T follicular helper cell (primary cell): ENCODE measurements around the gene CASP14.
"Not testable (repeated sequence)": the region's sequence is repeated elsewhere in the genome, so short reads cannot be mapped to it uniquely, and the experiment has no call there.

Source experiments
- DNase-seq: peaks from one replicate; pipeline ENCODE4 v3.0.0-alpha.2; 2020; ENCODE audit warnings: low read depth
- total RNA-seq, 2 experiments: gene quantifications; one replicate each; lab custom pipeline; 2026; lab: John Stamatoyannopoulos, UW

Gene CASP14, protein sequence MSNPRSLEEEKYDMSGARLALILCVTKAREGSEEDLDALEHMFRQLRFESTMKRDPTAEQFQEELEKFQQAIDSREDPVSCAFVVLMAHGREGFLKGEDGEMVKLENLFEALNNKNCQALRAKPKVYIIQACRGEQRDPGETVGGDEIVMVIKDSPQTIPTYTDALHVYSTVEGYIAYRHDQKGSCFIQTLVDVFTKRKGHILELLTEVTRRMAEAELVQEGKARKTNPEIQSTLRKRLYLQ
- 0 reads per million in 2 experiments for total RNA-seq

DNA sequence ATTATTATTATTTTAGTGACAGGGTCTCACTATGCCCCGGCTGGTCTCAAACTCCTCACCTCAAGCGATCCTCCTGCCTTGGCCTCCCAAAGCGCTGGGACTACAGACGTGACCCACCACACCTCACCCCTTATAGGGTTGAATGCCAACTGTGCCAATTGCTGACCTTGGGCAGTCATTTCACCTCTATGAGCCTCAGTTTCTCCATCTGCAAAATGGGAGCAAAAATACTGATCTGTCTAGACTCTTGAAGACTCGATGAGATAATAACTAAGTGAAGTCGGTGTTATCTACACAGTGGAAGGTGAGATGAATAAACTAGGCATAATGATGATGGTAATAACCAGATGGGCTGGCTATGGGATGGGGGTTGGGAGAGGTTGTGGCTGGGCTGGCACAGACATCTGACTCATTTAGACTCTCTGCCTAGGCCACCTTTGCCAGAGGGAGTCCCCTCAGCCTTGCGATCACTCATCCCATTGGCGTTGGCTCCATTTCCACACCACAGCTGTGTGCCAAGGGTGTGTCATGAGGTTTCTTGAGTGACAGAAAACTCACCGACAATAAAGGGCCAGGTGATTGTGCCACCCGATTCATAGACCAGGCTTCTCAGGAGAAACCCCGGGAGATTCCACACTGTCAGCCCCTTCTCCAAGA lies at the start of gene CASP14:
TSS of gene CASP14 (plus strand) at position 596 of the 657 bp plus-strand sequence. CDS start 2,772 bp downstream, outside the sequence.
- DNase-seq = no peak

DNA sequence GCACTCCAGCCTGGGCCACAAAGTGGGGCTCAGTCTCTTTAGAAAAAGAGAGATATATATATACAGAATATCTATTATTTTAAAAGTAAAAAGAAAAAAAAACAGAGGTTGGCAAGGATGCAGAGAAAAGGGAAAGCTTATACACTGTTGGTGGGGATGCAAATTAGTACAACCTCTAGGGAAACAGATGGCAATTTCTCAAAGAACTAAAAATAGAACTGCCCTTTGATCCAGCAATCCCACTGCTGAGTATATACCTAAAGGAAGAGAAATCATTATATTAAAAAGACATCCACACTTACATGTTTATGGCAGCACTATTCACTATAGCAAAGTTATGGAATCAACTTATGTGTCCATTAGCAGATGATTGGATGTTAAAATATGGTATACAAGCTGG lies 41.0 kb upstream of the CASP14 start:
- no peak for DNase-seq

DNA sequence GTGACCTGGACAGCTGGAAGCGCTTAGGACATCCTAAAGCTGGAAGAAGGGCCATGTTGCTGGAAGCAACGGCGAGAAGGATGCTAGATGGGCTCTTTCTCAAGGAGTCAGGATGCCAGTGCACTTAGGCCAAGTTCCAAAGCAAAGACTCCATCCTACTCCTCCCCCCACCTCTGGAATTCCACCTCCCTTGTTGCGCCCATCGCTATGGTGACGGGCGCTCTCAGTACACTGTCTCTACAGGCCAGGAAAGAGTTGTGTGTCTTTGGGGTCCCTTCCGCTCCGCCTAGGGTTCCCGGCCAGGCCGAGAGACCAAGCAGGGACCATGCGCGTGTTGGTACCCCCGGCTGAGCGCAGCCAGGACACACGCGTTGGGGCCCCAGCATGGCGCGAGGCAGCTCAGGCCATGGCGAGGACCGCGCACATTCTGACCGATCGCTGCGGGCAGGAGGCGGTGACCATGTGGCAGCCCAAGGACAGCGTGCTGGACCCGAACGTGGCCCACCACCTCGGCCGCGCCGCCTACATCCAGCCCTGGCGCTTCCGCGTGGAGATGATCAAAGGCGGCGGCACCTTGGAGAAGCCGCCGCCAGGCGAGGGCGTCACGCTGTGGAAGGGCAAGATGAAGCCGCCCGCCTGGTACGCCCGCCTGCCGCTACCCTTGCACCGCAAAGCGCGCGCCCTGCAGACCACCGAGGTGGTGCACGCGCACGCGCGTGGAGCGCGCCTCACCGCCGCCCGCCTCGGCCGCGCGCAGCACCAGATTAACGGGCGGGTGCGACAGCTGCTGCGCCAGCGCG lies 38.6 kb upstream of the CASP14 start:
- DNase-seq = no peak

DNA sequence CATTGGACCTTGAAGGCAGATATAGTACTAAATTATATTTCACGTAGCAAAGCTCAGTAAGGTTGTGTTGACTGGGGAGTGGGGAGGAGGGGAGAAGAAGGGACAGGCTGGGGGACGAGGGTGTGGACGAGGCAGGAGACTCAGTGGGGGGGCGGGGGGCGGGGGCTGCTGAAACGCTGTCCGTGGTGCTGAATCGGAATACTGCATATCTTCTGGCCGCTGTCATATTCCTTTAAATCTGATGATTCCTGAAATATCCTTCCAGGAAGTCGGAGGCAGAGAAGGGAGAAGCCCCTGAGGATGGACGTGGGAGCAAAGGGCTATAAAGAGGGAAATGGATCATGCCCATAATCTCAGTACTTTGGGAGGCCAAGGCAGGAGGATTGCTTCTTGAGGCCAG lies 34.7 kb upstream of the CASP14 start:
- no peak for DNase-seq

DNA sequence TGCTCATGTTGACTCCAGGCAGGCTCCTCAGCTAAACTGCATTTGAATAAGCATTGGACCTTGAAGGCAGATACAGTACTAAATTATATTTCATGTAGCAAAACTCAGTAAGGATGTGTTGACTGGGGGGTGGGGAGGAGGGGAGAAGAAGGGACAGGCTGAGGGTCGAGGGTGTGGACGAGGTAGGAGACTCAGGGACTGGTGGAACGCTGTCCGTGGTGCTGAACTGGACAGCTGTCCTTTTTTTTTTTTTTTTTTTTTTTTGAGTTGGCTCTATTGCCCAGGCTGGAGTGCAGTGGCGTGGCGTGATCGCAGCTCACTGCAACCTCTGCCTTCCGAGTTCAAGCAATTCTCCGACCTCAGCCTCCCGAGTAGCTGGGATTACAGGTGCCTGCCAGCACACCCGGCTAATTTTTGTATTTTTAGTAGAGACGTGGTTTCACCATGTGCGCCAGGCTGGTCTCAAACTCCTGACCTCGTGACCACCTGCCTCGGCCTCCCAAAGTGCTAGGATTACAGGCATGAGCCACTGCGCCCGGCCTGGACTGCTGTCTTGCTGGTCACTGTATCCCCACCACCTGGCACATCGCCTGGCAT lies 33.2 kb upstream of the CASP14 start:
- DNase-seq = no peak

DNA sequence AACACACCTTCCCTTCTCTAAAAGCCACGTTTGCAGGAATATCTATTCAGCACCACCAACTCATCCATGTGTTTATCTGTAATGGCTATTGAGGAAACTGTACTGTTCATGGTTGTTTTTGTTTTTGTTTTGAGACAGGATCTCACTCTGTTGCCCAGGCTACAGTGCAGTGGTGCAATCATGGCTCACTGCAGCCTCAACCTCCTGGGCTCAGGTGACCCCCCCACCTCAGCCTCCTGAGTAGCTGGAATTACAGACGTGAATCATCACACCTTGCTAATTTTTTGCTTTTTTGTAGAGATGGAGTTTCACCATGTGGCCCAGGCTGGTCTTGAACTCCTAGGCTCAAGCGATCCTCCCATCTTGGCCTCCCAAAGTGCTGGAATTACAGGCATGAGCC lies 30.4 kb upstream of the CASP14 start:
- DNase-seq = not testable (repeated sequence)

DNA sequence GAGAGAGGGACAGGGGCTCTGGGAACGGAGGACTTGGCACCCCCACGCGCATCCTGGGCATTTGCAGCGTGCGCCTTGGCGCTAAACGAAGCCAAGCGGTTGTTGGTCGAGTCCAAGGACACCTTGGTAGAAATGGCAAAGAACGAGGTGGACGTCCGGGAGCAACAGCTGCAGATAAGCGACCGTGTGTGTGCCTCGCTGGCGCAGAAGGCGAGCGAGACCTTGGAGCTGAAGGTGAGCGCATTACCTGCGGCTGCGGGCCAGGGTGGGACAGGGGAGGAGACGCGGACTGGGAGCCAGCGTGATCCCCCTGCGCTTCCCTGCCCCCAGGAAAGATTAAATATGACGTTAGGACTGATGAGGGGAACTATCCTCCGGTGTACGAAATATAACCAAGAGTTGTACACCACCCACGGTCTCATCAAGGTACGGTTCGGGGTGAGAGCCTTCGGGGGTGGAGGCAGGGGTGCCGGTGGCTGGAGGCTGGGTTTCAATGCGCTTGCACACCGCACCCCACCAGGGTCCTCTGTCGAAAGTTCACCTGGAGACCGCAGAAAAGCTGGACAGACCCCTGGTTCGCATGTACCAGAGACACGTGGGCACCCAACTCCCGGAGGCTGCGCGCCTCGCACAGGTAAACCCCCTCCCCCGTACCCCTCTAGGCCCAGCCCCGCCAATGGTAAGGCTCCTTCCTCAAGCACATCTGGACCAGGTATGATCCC lies 27.8 kb upstream of the CASP14 start:
- DNase-seq = no peak

DNA sequence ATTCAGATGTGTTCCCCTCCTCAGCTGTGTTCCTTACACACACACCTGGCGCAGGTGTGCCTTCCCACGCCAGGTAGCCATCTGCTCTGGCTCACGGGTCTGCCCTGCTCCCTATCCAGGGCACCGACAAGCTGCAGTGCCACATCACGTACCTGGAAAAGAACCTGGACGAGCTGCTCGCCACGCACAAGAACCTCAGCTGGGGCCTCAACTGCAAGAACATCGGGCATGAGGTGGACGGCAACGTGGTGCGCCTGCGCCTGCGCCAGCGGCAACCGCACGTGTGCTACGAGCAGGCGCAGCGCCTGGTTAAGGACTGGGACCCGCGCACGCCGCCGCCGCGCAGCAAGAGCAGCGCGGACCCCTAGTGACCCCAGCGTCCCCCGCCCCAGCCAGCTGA lies 26.5 kb upstream of the CASP14 start:
- no peak for DNase-seq

DNA sequence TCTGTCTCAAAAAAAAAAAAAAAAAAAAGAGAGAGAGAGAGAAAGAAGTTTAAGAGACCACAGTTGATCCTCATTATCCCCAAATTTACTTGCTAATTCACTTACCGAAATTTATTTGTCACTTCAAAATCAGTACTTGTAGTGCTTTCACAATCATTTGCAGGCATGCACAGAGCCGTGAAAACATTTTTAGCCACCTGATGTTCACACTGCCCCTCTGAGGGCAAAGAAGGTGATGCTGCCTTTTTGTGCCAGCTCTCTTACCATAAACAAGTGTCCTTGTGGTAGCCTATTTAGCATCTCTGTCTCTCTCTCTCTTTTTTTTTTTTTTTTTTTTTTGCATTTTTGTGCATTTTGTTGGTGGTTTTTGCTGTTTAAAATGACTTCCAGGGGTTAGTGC lies 24.1 kb upstream of the CASP14 start:
- DNase-seq = no peak

DNA sequence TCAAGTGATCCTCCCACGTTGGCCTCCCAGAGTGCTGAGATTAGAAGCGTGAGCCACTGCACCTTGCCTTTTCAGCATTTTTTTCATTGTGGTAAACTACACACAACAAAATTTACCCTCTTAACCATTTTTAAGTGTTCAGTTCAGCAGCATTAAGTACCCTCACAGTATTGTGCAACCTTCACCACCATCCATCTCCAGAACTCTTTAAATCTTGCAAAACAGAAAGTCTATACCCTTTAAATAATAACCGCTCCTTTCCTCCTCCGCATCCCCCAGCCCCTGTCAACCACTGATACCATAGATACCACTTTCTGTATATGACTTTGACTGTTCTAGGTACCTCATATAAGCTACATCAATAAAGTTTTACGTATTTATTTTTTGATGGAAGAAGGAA lies 20.8 kb upstream of the CASP14 start:
- DNase-seq = no peak

DNA sequence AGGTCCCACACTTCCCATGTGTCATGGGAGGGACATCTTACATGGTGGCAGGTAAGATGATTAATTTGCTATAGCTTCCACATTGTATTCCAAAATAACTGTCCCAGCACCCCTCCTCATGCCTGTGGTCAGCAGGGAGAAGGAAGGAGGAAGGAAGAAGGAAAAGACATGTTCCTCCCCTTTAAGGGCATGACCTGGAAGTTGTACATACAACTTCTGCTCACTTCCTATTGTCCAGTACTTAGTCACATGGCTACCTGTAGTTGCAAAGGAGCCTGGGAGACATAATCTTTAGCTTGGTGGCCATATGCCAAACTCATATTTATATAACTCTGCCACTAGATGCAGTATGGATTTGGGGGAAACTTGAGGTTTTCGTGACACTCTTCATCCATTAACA lies 17.6 kb upstream of the CASP14 start:
- DNase-seq = no peak

DNA sequence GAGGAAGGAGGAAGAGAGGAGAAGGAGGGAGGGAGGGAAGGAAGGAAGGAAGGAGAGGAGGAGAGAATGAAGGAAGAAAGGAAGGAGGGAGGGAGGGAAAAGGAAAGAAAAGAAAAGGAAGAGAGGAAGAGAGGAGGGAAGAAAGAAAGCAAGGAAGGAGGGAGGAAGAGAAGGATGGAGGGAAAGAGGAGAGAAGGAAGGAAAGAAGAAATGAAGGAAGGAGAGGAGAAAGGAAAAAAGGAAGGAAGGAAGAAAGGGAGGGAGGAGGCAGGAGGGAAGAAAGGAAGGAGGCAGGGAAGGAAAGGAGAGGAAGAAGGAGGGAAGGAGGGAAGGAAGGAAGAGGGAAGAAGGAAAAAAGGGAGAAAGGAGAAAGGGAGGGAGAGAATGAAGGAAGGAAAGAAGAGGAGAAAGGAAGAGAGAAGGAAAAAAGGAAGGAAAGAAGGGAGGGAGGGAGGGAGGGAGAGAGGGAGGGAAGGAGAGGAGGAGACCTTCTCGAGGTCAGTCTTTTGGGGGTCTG lies 13.4 kb upstream of the CASP14 start:
- no peak for DNase-seq

DNA sequence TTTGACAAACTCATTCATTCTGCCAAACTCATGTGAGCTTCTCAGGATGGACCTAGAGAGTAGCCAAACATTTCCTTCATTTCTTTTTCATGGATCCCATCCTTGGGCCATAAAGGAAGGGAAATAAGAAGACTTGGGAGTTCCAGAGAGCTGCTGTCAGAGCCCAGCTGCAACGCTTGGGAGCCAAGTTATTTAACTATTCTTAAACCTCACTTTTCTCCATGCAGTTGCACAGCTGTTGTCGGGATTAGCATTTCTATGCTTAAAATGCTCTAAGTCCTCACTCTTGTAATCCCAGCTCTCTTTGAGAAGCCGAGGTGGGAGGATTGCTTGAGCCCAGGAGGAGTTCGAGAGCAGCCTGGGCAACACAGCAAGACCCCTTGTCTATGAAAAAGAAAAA lies 11.7 kb upstream of the CASP14 start:
- DNase-seq = no peak

DNA sequence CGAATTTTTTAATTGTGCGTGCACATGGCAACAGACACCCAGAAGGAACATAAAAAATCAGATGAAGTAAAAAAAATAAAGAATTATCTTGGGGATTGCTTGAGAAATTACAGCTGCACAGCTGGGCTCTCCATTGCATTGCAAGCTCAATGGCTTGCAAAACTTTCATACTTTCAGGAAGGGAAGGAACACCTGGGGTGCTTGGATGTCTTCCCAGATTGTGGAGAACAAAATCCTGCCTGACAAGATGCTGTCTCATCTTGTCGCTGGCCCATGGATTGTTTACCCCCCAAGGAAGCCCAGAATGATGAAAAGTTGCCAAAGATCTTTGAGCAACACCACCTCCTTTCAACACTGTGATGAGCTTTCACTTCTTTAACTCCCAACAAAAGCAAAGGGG lies 11.0 kb upstream of the CASP14 start:
- no peak for DNase-seq

DNA sequence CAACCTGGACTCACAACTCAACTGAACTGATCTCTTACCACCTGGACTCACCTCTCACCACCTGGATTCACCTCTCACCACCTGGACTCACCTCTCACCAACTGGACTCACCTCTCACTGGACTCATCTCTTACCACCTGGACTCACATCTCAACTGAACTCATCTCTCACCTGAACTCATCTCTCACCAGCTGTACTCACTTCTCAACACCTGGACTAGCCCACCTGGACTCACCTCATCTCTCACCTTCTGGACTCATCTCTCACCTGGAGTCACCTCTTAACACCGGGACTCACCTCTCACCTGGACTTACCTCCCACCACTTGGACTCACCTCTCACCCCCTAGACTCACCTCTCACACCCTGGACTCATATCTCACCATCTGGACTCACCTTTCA lies 7.3 kb upstream of the CASP14 start:
- no peak for DNase-seq

DNA sequence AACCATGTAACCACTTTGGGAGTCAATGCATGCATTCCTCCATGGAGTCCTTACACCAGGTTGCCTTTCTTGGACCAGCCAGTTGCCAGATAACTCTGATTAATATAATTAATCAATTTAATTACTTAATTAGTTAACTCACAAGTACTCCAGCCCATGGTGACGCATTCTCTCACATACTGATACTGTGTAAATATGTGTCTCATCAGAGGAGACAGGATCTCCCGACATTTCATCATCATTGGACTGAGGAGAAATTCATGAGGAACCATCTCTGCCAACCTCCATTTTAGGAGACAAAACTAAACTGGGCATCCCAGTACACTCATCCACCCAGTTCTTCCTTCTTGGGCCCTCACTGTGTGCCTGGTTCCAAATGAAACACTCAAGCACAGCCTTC lies 6.5 kb upstream of the CASP14 start:
- DNase-seq = no peak

DNA sequence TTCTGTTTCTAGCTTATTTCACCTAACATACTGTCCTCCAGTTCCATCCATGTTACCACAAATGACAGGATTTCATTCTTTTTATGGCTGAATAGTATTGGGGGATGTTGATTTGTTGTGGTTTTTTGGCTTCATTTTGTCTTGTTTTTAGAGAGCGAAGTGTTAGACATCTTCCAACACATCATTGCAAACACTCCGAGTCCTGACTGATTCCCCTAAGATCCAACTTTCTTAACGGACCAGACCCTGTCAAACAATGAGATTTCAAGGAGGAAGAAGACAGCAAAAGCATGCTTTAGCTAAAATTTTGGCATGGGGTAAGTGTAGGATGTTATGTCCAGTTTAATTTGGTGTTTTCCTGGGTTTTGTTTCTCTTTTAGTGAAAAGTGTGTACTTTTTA lies 3.8 kb upstream of the CASP14 start:
- DNase-seq = no peak

DNA sequence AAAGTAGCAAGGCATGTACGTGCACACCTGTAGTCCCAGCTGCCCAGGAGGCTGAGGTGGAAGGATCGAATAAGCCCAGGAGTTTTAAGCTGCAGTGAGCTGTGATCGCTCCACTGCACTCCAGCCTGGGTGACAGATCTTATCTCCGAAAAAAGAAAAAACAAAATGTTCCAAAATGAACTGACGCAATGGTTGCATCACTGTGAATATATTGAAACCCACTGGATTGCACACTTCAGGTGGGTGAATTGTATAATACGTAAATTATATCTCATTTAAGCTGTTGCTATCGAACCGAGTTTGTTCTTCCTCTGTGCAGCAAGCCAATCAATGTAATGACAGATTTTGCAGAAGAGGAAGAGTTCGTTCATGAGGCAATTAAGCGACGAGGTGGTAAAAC lies 1.6 kb upstream of the CASP14 start:
- no peak for DNase-seq

DNA sequence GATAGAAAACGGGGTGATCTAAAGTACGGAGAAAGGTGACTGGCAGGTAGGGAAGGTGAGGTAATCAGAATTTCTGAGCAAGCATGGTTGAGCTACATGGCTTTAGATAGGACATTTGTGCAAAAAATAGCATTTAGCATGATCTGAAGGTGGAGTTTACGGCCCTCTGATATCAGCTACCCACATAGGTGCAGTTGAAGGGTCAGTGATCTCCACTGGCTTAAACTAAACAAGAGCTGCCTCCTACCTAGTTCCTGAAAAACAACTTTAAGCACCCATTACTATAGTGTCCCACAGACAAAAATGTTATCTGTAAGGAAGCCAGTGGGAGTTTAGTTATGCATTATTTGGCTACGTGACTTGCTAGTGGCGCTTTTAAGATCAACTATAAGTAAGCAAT lies 1.2 kb upstream of the CASP14 start:
- no peak for DNase-seq

DNA sequence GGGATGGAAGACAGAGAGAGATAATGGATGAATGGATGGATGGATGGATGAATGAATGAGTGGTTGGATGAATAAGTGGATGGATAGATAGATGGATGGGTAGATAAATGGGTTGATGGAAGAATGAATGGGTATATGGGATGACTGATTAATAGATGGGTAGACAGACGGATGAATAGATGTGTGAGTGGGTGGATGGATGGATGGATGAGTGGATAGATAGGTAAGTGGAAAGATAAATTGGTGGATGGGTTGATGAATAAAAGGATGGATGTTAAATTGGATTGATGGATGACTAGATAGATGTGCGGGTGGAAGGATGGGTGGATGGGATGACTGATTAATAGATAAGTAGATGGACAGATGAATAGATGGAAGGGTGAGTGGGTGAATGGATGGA lies 1.4 kb downstream of the CASP14 start:
- DNase-seq = no peak

DNA sequence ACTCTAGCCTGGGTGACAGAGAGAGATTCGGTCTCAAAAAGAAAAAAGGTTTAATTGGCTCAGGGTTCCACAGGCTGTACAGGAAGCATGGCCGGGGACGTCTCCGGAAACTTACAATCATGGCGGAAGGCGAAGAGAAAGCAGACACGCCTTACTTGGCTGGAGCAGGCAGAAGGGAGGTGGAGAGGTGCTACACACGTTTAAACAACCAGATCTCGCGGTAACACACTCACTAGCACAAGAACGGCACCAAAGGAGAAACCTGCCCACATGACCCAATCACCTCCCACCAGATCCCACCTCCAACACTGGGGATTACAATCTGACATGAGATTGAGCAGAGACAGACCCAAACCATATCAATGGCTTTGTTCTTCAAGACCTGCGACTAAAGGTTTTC lies 12.8 kb downstream of the CASP14 start:
- no peak for DNase-seq

DNA sequence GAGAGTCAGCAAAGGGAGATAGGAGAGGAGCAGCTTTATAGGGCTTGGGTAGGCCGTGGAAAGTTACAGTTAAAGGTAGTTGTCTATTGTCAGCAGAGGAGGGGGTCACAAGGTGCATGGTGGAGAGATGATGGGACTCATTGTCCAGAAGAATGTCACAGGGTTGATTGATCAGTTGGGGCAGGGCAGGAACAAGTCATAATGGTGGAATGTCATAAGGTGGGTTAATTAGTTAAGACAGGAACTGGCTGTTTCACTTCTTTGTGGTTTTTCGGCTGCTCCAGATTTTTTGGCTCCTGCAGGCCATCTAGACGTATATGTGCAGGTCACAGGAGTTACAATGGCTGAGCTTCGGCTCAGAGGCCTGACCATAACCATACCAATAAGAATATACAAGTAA lies 21.1 kb downstream of the CASP14 start:
- not testable (repeated sequence) for DNase-seq
